Activated T-cell treated with anti-CD3 and anti-CD28 coated beads, Interleukin-2, amount 50 U/mL, for 72 hours (primary cell): ENCODE measurements around the gene RPLP2. TPM values are rescaled to one million over a fixed set of nuclear protein-coding genes. Genes with fewer than 3 reads are reported as not detected.

Experiments
- ATAC-seq, 2 donors: fragments of 150-1000 bp; cut with Tn5 transposase; replicated peaks in 1 of 2; 2 replicates each; pipeline ENCODE4 v1.10.0; 2021; ENCODE audit warnings: moderate library complexity in 2 of 2, mild to moderate bottlenecking in 1 of 2
- DNase-seq, 2 donors: peaks; one replicate each; pipeline ENCODE4 v3.0.0; 2021 to 2022; ENCODE audit warnings: mixed read lengths in 1 of 2
- H3K27ac Mint-ChIP-seq: one replicate; pipeline ENCODE4 v1.8.0; 2022; ENCODE audit warnings: mild to moderate bottlenecking, moderate library complexity, mixed read lengths
- H3K27me3 Mint-ChIP-seq: one replicate; pipeline ENCODE4 v1.8.0; 2022; ENCODE audit warnings: low read depth, mixed read lengths
- H3K36me3 Mint-ChIP-seq, 2 donors: one replicate each; pipeline ENCODE4 v1.8.0; 2022; ENCODE audit warnings: mixed read lengths in 2 of 2, mild to moderate bottlenecking in 1 of 2; ENCODE audit not compliant: insufficient read depth in 2 of 2
- H3K4me1 Mint-ChIP-seq: one replicate; pipeline ENCODE4 v1.8.0; 2022; ENCODE audit warnings: low read depth, mixed read lengths
- H3K4me3 Mint-ChIP-seq, 2 donors: one replicate each; pipeline ENCODE4 v1.8.0; 2022; ENCODE audit warnings: mild to moderate bottlenecking in 2 of 2, mixed read lengths in 2 of 2, moderate library complexity in 2 of 2
- H3K9me3 Mint-ChIP-seq, 2 donors: one replicate each; pipeline ENCODE4 v1.8.0; 2022; ENCODE audit warnings: mixed read lengths in 2 of 2
- total RNA-seq, 2 donors: library from RNA; stranded (reverse); gene quantifications; one replicate each; pipeline ENCODE4 v1.2.3, GENCODE V29; 2022

The RPLP2 gene
- total RNA-seq, 2 donors from 2014 or later = 3,054 to 3,114 TPM

DNA sequence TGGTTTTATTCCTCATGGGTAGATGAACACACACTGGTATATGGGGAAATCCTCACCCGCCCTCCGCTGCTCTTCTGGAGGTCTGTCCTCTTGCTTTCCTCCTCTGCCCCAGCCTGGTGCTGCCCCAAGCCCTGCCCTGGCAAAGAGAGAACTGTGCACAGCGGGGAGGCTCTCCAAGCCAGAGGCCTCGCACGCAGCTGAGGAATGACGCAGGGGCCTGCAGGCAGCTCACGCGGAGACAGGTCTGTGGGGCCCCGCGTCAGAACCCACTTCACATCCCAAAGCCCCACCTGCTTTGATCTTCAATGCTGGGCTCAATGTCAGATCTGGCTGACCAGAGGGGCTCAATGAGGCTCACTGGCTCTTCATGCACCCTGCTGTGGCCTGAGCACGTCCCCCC is 42.5 kb upstream of the RPLP2 start:
- peaks cover 0 to 6% of the 10 kb centered on the region in 2 donors for H3K36me3 Mint-ChIP-seq
- ATAC-seq = no peak
- H3K4me1 Mint-ChIP-seq = peaks cover 14% of the 10 kb centered on the region
- no peak overlapping the region for H3K4me3 Mint-ChIP-seq
- H3K27ac Mint-ChIP-seq = no peak overlapping the region
- no peaks in the 10 kb centered on the region for H3K27me3 Mint-ChIP-seq
- H3K9me3 Mint-ChIP-seq = no peaks in the 10 kb centered on the region
- no peak for DNase-seq

DNA sequence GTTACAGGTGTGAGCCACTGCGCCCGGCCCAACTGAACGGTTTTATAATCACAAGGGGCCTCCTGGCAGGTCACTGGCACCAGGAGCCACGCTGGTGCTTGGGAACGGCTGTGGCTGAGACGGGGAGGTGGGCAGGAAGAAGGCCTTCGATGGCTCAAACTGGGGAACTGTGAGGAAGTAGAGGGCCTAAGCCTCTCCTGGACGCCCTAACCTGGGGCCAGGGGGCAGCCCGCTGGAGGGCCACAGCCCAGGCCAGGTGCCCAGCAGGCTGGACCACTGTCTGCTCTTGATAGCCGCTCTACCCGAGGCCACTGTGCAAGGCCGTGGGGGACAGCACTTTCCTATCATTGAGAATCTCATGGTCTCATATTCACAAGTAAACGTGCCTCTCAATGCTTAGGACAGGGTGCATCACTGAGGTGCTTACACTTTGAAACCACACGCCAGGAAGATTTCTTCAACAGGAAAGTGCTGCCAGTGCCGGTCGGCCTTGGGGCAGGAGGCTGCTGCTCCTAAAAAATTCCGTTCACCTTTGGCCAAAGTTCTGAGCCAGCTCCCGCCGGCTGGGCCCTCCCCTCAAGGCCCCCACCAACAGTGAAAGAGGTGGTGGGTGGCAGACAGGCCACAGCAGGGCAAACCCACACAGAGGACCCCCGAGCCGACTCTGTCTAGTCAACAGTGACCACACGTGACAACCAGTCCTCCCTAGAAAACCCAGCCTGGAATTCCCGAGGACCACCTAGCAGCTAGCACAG is 39.7 kb upstream of the RPLP2 start:
- H3K9me3 Mint-ChIP-seq = no peaks in the 10 kb centered on the region
- H3K27ac Mint-ChIP-seq = no peak overlapping the region
- DNase-seq = no peak
- H3K27me3 Mint-ChIP-seq = no peaks in the 10 kb centered on the region
- H3K36me3 Mint-ChIP-seq = peaks cover 0 to 4% of the 10 kb centered on the region in 2 donors
- H3K4me1 Mint-ChIP-seq = peaks cover 19% of the 10 kb centered on the region
- ATAC-seq = no peak
- H3K4me3 Mint-ChIP-seq = no peak overlapping the region

DNA sequence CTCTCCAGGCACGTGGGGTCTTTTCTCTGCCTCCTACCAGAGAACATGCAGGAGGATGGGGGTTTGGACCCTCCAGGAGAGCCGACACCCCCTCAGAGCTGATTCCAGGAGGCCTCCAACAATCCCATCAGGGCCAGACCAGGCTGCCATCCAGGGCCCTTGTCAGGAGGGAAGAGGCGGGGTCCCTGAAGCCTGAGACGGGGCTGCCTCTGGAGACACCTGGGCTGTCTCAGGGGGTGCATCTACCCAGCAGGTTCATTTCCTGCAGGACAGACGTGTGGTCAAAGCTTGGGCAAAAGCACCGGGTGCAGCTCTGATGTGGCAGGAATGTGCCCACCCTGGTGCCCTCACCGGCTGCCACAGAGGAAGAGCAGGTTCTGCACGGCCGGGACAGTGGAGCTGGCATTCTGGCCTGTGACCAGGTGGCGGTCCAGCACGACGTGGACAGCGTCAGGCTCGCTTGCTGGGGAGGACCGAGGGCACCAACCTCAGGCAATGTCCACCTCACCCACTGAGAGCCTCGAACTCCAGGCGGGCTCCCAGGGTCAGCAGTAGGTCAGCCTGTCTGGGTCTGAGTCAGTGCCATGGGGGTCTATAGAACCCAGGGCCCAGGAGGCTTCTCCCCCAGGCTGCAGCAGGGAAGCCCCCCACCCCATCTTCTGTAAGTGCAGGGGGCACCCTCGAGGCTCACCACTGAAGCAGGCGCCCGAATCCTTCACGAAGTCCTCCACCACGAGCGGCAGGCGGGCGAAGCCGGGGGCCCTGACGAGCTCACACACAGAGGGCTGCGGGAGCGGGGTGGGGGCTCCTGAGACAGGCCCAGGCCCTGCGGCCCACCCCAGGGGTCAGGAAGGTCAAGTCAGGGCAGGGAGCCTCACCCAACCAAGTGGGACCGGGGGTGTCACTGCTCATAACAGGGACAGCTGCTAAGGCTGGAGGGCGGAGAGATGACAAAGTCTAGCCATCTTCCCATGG is 38.8 kb upstream of the RPLP2 start:
- peaks cover 24% of the 10 kb centered on the region for H3K4me1 Mint-ChIP-seq
- ATAC-seq (no peak), DNase-seq (no peak)
- H3K27ac Mint-ChIP-seq = no peak overlapping the region
- H3K9me3 Mint-ChIP-seq = no peaks in the 10 kb centered on the region
- H3K4me3 Mint-ChIP-seq = no peak overlapping the region
- no peaks in the 10 kb centered on the region for H3K27me3 Mint-ChIP-seq
- H3K36me3 Mint-ChIP-seq = peaks cover 0 to 4% of the 10 kb centered on the region in 2 donors

DNA sequence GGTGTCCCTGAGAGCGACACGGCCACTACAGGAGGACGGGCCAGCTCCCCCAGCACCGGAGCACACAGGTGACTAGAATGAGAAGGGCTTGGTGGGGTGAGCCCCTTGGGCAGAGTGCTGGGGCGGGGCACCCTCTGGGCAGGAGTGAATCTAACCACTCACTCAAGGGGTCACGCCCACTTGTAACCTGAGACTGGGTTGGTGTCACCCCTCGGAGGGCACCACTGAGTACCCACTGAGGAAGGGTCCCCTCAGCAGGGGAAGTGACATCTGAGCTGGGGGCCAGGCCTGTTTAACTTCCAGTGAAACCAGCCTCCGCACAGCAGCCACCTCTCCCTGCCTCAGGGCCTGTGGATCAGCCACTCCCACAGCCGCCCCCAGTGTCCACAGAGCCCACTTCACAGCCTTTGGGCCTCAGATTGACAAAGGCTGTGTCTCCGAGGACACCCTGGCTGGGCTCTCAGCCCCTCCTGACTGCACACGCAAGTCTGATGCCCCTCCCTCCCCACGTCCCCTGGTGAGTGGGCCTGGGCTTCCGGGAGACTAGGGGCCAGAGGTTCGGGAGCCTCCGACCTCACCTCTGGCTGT is 38.1 kb upstream of the RPLP2 start:
- H3K4me1 Mint-ChIP-seq = peaks cover 24% of the 10 kb centered on the region
- ATAC-seq = no peak
- peaks cover 0 to 4% of the 10 kb centered on the region in 2 donors for H3K36me3 Mint-ChIP-seq
- no peak overlapping the region for H3K4me3 Mint-ChIP-seq
- DNase-seq = no peak
- H3K27me3 Mint-ChIP-seq = no peaks in the 10 kb centered on the region
- H3K9me3 Mint-ChIP-seq = no peaks in the 10 kb centered on the region
- H3K27ac Mint-ChIP-seq = no peak overlapping the region

DNA sequence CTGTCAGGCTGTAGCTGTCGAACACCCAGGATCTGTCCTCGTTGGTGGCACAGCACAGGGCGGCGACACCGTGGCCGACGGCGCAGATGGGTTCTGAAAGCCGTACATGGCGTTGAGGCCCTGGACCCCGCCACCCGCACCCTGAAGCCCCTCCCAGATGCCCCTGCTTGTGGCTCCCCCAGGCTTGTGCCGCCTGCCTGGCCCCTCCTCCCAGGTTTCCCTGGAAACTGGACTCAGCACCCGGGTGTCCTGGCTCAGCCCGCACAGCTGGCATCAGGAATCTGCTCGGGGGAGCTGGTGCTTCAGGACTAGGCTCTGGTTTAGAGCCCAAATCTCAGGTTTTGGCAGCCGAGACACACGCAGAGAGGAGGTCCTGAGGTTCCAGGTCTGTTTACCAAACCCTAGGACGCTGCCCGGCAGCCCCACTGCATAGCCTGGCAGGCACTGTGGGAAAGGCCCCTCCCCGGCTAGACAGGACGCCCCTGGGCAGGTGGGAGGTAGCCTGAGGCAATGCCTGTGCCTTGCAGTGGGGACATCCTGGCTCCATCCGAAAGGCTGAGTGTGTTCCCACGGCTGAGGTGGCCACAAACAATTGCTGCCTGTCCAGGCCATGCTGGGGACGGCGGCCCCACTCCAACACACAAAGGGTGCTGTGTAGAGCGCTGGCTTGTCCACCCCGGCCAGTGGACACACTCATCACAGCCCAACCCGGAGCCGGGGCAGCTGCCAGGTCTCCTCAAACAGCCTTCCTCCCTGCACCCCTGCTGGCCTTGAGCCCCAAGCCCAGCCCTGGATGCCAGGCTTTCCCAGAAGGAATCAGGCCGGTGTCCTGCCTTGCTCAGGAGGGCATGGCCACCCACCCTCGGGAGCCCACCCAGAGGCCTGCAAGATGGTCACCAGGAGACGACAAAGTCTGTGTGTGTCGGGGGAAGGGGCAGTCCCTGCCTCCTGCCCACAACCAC is 37.1 kb upstream of the RPLP2 start:
- Mint-ChIP-seq H3K4me1 (peaks cover 21% of the 10 kb centered on the region), H3K27ac (no peak overlapping the region), H3K9me3 (no peaks in the 10 kb centered on the region), H3K36me3 (peaks cover 0 to 4% of the 10 kb centered on the region in 2 donors), H3K4me3 (no peak overlapping the region), H3K27me3 (no peaks in the 10 kb centered on the region)
- DNase-seq (no peak), ATAC-seq (no peak)

DNA sequence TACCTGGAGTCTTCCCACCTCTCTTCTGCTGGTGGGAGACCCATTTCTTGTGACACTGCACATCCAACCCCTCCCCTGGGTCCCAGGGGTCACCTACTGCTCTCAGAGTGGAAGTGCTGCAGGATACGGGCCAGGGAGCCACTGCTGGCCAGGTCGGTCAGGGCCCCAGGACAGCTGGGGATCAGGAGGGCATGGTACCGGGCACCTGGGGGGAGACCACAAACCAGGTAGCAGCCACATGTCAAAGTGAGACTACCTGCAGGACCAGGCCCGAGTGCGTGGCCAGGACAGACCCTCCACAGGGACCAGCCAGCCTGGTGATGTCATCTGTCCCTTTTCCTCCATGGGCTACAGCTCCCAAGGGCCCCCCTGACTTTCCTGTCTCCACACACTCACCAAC is 36.3 kb upstream of the RPLP2 start:
- DNase-seq (no peak), ATAC-seq (no peak)
- Mint-ChIP-seq H3K4me3 (no peak overlapping the region), H3K9me3 (no peaks in the 10 kb centered on the region), H3K27me3 (no peaks in the 10 kb centered on the region), H3K27ac (no peak overlapping the region), H3K4me1 (peaks cover 21% of the 10 kb centered on the region), H3K36me3 (peaks cover 0 to 4% of the 10 kb centered on the region in 2 donors)

DNA sequence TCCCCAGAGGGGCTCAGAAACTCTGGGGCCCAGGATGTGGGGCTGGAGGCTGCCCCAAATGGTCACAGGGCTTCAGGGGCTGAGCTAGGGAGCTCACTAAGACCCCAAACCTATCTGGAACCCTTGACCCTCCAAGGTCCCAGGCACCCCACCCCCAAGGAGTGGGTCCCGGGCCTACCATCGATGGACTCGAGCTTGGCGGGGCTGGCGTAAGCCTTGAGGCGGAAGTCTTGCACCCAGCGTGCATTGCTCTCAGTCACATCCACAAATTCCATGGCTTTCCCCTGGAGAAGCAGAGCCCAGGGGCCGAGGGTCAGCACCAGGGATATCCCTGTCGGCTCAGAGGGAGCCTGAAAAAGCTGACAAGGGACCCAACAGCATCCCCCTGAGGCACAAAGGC is 35.9 kb upstream of the RPLP2 start:
- no peak overlapping the region for H3K4me3 Mint-ChIP-seq
- no peaks in the 10 kb centered on the region for H3K9me3 Mint-ChIP-seq
- peaks cover 21% of the 10 kb centered on the region for H3K4me1 Mint-ChIP-seq
- DNase-seq (no peak), ATAC-seq (no peak)
- no peaks in the 10 kb centered on the region for H3K27me3 Mint-ChIP-seq
- no peak overlapping the region for H3K27ac Mint-ChIP-seq
- peaks cover 0 to 4% of the 10 kb centered on the region in 2 donors for H3K36me3 Mint-ChIP-seq

DNA sequence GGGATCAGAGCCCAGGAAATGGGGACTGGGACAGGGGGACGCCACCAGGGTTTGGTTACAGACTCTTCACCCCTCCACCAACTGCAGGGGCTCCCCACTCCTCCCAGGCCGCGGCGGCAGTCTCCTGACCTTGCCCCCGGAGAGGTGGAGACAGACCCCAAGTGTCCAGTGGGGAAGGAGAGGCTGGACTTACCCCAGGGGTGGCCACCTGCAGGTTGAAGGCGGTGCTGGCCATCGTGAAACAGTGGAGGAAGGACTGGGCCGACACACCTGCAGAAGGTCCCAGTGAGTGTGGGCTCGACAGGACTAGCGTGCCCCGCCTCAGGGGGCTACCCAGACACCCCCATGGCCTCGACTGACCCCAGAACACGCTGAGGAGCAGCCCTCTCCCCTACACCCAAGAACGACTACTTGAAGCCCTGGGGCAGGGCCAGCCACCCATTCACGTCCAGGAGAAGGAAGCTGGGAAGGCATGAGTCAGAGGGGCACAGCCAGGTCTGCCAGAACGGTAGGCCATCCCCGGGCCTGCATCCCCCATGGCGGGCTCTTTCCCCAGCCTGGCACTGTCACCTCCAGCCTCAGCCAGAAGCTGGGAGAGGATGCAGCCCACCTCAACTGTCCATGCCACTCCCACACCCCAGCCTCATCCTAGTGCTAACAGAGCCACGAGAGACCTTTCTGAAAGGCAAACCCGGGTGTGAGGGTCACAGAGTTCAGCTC is 34.7 kb upstream of the RPLP2 start:
- Mint-ChIP-seq H3K4me3 (peak overlapping the region; percentile 61 to 91), H3K4me1 (peaks cover 21% of the 10 kb centered on the region), H3K27me3 (no peaks in the 10 kb centered on the region), H3K27ac (no peak overlapping the region), H3K36me3 (peaks cover 0 to 4% of the 10 kb centered on the region in 2 donors), H3K9me3 (no peaks in the 10 kb centered on the region)
- ATAC-seq = no peak
- no peak for DNase-seq

DNA sequence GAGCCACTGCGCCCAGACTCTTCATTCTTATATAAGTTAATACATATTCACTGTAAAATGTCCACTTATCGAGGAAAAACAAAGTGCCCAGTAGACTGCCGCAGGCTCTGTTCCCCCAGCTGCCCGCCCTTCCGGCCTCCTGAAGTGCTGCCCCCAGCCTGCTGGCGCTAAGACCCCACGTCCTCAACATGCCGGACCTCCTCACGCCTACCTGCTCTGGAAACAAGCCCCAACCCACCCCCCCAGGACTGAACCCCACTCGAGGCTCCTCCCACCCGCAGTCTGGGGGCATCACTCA is 33.6 kb upstream of the RPLP2 start:
- no peak overlapping the region for H3K27ac Mint-ChIP-seq
- peak overlapping the region; percentile 88 to 91 for H3K4me3 Mint-ChIP-seq
- no peak for ATAC-seq
- peaks cover 21% of the 10 kb centered on the region for H3K4me1 Mint-ChIP-seq
- peaks cover 0 to 1% of the 10 kb centered on the region in 2 donors for H3K36me3 Mint-ChIP-seq
- H3K9me3 Mint-ChIP-seq = no peaks in the 10 kb centered on the region
- DNase-seq = no peak
- no peaks in the 10 kb centered on the region for H3K27me3 Mint-ChIP-seq

DNA sequence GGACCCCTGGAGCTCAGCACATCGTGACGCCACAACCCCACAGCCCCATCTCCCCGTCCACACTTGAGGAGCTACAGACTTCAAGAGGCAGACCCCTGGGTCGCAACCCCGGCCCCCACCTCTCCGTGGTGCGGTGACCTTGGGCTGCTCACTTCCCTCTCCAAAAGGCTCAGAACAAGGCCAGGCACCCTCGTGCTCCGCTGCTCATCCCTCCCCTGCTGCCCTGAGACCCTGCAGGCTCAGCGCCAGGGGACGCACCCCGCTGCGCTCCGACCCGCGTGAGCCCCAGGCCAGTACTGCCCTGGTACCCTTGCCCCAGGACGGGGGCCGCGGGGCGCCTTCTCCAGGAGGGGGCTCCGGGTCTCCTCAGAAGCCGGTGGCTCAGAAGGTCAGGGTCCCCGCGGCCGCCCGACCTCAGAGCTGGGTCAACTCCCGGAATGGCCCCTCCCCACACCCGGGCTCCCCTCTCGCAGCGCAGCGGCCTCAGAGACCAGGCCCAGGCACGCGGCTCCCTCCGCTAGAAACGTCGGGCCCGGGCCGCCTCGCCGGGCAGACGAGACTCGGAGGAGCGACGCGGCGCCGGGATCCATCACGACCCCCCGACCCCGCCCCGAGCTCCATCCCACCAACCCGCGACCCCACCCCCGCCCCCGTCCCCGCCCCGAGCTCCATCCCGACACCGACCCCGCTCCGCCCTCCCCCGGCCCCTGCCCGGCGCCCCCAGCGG is 33.0 kb upstream of the RPLP2 start:
- H3K9me3 Mint-ChIP-seq = no peaks in the 10 kb centered on the region
- no peaks in the 10 kb centered on the region for H3K27me3 Mint-ChIP-seq
- H3K27ac Mint-ChIP-seq = no peak overlapping the region
- DNase-seq (peak in 1 of 2 donors; percentile 23), ATAC-seq (peak; percentile 62 to 72)
- peaks cover 21% of the 10 kb centered on the region for H3K4me1 Mint-ChIP-seq
- H3K36me3 Mint-ChIP-seq = peaks cover 0 to 1% of the 10 kb centered on the region in 2 donors
- peak overlapping the region; percentile 88 to 91 for H3K4me3 Mint-ChIP-seq
